H1 (cell line): Measurements from ENCODE around the gene SLC22A31.

ENCODE experiments used
- CBX8 ChIP-seq: fragments of 300-800, 300-1000 bp; sonication (generic); IDR thresholded peaks from 2 replicates; pipeline ENCODE4 v1.7.1; 2016; ENCODE audit warnings: low read depth, low read length, borderline replicate concordance
- EGR1 ChIP-seq: IDR thresholded peaks from 2 replicates; pipeline ENCODE4 v1.6.1; 2011; ENCODE audit warnings: low read depth, low read length, borderline replicate concordance
- EZH2 ChIP-seq: fragments of 200-600 bp; sonication (generic); IDR thresholded peaks from 2 replicates; pipeline ENCODE4 v1.7.1; 2012; ENCODE audit warnings: low read depth, mild to moderate bottlenecking, moderate library complexity, low read length, inconsistent platforms; ENCODE audit not compliant: severe bottlenecking
- NRF1 ChIP-seq: IDR thresholded peaks from 2 replicates; pipeline ENCODE4 v1.6.1; 2011; ENCODE audit warnings: mild to moderate bottlenecking, low read depth, low read length, improper control_type of control experiment
- POLR2AphosphoS5 ChIP-seq: IDR thresholded peaks from 2 replicates; pipeline ENCODE4 v1.6.1; 2011; ENCODE audit warnings: low read depth, low read length
- SAP30 ChIP-seq: fragments of 300-600 bp; sonication (generic); IDR thresholded peaks from 2 replicates; pipeline ENCODE4 v1.7.1; 2012; ENCODE audit warnings: low read length, moderate library complexity, mild to moderate bottlenecking, inconsistent platforms; ENCODE audit not compliant: insufficient read depth, insufficient replicate concordance
- TF ChIP-seq, protein P1 (sequence below): IDR thresholded peaks from 2 replicates; pipeline ENCODE4 v1.6.1; 2012; ENCODE audit warnings: inconsistent platforms
- TF ChIP-seq, protein P2 (sequence below), 3 experiments: IDR thresholded peaks; 1 replicate in 2 of 3; 2 replicates in 1 of 3; pipeline versions ENCODE4 v1.5.1 to v1.6.1; 2011; ENCODE audit warnings: low read length in 3 of 3, mild to moderate bottlenecking in 3 of 3, inconsistent platforms in 2 of 3, low read depth in 1 of 3, moderate library complexity in 1 of 3; ENCODE audit not compliant: insufficient read depth in 1 of 3; ENCODE audit errors: control extremely low read depth in 1 of 3

DNA sequence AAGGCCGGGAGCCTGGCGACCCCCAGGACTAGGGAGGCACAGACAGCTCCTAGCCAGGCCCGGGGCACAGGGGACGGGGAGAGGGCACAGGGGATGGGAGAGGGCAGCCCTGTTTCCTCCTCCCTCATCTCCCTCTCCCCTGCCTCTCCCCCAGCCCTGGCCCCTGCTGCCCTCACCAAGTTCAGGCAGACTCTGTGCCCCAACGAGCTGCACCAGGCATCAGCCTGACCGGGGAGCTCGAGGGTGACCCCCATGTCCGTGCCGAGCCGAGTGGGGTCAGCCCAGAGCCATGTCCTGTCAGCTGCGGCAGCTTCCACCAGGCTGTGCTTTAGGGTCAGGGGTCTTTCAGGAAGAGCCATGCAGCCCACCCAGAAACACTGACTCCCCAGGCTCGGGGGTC lies 22.8 kb downstream of the SLC22A31 start:
- no peak for TF ChIP-seq NRF1
- TF ChIP-seq SAP30 = no peak
- TF ChIP-seq, protein P1, sequence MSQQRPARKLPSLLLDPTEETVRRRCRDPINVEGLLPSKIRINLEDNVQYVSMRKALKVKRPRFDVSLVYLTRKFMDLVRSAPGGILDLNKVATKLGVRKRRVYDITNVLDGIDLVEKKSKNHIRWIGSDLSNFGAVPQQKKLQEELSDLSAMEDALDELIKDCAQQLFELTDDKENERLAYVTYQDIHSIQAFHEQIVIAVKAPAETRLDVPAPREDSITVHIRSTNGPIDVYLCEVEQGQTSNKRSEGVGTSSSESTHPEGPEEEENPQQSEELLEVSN = no peak
- TF ChIP-seq, protein P2, sequence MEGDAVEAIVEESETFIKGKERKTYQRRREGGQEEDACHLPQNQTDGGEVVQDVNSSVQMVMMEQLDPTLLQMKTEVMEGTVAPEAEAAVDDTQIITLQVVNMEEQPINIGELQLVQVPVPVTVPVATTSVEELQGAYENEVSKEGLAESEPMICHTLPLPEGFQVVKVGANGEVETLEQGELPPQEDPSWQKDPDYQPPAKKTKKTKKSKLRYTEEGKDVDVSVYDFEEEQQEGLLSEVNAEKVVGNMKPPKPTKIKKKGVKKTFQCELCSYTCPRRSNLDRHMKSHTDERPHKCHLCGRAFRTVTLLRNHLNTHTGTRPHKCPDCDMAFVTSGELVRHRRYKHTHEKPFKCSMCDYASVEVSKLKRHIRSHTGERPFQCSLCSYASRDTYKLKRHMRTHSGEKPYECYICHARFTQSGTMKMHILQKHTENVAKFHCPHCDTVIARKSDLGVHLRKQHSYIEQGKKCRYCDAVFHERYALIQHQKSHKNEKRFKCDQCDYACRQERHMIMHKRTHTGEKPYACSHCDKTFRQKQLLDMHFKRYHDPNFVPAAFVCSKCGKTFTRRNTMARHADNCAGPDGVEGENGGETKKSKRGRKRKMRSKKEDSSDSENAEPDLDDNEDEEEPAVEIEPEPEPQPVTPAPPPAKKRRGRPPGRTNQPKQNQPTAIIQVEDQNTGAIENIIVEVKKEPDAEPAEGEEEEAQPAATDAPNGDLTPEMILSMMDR (IDR thresholded peaks at IDR 0.05; ENCODE audit: control extremely low read depth in 1 of 3, insufficient read depth in 1 of 3, low read depth in 1 of 3, low read length in 3 of 3) = no peak
- no peak for TF ChIP-seq EZH2
- TF ChIP-seq POLR2AphosphoS5 = no peak
- no peak for TF ChIP-seq CBX8
- no peak for TF ChIP-seq EGR1
